Measurements from ENCODE around the gene MAN1B1. TPM values are rescaled to one million over a fixed set of nuclear protein-coding genes. Genes with fewer than 3 reads are reported as not detected.

MAN1B1 gene
- polyA plus RNA-seq, 1 donor (not counting 4 experiments of a cell fraction or from before 2014, with no cell fraction given) = 34.3 TPM

DNA sequence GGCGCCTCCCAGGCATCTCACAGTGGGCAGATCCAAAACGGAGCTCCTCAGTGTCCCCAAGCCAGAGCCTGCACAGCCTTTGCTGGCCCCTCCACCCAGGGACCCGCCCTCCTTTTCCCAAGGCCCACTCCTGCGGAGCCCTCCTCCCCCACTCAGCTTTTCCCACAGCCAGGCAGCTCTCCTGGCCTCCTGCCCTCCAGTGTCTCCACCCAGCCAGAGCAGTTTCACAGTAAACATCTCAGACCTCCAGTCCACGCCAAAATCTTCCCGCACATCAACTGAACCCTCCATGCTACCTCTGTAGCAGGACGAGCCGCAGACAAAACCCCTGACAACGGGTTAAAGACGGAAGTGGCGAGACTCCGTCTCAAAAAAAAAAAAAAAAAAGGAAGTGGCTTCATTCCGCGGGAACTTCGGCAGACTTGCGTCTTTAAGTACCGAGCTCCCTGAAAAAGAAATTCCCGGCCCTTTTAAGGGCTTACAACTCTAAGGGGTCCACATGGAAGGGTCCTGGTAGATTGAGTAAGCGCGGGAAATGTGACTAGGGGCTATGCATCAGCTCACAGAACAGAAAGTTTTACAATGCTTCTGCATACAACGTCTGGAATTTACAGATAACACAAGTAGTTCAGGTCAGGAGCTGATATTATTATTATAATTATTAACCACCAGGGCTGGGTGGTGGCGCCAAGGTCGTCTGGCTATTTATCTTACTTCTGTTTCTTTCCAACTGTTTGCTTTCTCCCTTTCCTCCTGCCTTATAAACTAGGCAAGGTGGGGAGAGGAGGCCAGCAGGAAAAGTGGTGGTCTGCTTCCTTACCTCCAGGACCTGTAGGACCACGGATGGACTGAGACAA lies 40.7 kb downstream of the MAN1B1 start:
- Histone ChIP-seq H4K20me1 (ENCODE audit: control insufficient read depth, extremely low read depth, insufficient read depth, low read length) (peaks cover 3% of the 10 kb centered on the region), H3K9me3 (ENCODE audit: control insufficient read depth, low read depth, low read length) (no peaks in the 10 kb centered on the region), H3K4me1 (ENCODE audit: control insufficient read depth, extremely low read depth, insufficient read depth, low read length) (peaks cover 15% of the 10 kb centered on the region), H3K79me2 (ENCODE audit: control insufficient read depth, insufficient read depth, low read length) (peaks cover 31% of the 10 kb centered on the region), H3K4me2 (ENCODE audit: control insufficient read depth, extremely low read depth, insufficient read depth, low read depth, low read length) (peak overlapping the region; percentile 92), H3K27me3 (ENCODE audit: control insufficient read depth, extremely low read depth, insufficient read depth, low read length) (no peaks in the 10 kb centered on the region), H2AFZ (ENCODE audit: control insufficient read depth, low read length) (no peak overlapping the region), H3K9ac (ENCODE audit: control insufficient read depth, extremely low read depth, insufficient read depth, low read length) (peak overlapping the region; percentile 80), H3K27ac (ENCODE audit: control insufficient read depth, insufficient read depth, low read length) (peak overlapping the region; percentile 31), H3K4me3 (ENCODE audit: control insufficient read depth in 2 of 3, extremely low read depth in 1 of 3, insufficient read depth in 2 of 3, low read depth in 1 of 3, low read length in 3 of 3) (peak overlapping the region; percentile 2 to 88 (median 86)), H3K36me3 (ENCODE audit: control insufficient read depth in 2 of 2, extremely low read depth in 1 of 2, insufficient read depth in 2 of 2, low read length in 2 of 2) (no peaks in the 10 kb centered on the region), H3K9me1 (ENCODE audit: control insufficient read depth, extremely low read depth, insufficient read depth, low read length) (no peaks in the 10 kb centered on the region)
- no peak for DNase-seq (ENCODE audit: low read depth, low spot score)
- no peak for FAIRE-seq
- dilution Hi-C loops (cut with MboI; ENCODE audit: extremely low pct_ligation_motif_present, low sequenced_read_pairs) = no loop called here
- TF ChIP-seq EZH2 (IDR thresholded peaks at IDR 0.05; ENCODE audit: low read length) = no peak
- TF ChIP-seq, protein P1, sequence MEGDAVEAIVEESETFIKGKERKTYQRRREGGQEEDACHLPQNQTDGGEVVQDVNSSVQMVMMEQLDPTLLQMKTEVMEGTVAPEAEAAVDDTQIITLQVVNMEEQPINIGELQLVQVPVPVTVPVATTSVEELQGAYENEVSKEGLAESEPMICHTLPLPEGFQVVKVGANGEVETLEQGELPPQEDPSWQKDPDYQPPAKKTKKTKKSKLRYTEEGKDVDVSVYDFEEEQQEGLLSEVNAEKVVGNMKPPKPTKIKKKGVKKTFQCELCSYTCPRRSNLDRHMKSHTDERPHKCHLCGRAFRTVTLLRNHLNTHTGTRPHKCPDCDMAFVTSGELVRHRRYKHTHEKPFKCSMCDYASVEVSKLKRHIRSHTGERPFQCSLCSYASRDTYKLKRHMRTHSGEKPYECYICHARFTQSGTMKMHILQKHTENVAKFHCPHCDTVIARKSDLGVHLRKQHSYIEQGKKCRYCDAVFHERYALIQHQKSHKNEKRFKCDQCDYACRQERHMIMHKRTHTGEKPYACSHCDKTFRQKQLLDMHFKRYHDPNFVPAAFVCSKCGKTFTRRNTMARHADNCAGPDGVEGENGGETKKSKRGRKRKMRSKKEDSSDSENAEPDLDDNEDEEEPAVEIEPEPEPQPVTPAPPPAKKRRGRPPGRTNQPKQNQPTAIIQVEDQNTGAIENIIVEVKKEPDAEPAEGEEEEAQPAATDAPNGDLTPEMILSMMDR (optimal IDR thresholded peaks at IDR 0.05 in 1 of 3, IDR thresholded peaks at IDR 0.05 in 1 of 3, conservative IDR thresholded peaks at IDR 0.05 in 1 of 3; ENCODE audit: extremely low read depth in 1 of 3, insufficient read depth in 2 of 3, low read length in 3 of 3) = no peak

DNA sequence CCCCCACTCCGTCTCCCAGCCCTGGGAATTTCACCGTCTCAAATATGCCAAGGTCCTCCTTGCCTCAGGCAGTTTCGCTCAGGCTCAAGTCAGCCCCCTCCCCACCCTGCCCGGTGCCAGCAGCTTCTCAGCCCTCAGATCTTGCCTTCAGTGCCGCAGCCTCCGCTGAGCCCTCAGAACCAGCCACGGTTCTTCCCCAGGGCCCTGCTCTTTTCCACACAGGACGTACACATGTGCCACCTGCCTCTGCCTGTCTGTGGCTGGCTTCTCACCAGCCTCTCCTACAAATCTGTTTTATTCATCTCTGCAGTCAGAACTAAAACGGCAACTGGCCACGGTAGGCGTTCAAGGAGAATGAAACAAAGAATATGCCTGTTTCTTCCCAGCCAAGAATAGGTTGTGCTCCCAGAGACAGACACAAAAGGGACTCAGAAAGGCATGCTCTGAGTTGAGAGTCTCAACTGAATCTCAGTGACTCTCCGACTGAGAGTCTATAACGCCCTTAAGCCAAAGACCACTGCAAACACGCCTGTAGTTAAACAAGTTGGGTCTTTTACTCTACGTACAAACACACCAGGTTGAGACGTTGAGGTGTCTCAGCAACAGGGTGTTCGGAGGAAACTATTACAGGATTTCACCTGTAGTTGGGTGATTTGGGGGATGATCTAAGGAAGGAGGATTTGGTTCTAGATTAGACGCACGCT lies 41.5 kb downstream of the MAN1B1 start:
- TF ChIP-seq, protein P1 (optimal IDR thresholded peaks at IDR 0.05 in 1 of 3, IDR thresholded peaks at IDR 0.05 in 1 of 3, conservative IDR thresholded peaks at IDR 0.05 in 1 of 3; ENCODE audit: extremely low read depth in 1 of 3, insufficient read depth in 2 of 3, low read length in 3 of 3) = no peak
- no peak for TF ChIP-seq EZH2 (IDR thresholded peaks at IDR 0.05; ENCODE audit: low read length)
- H3K36me3 ChIP-seq (ENCODE audit: control insufficient read depth in 2 of 2, extremely low read depth in 1 of 2, insufficient read depth in 2 of 2, low read length in 2 of 2) = no peaks in the 10 kb centered on the region
- peak overlapping the region; percentile 80 for H3K9ac ChIP-seq (ENCODE audit: control insufficient read depth, extremely low read depth, insufficient read depth, low read length)
- no peak for DNase-seq (ENCODE audit: low read depth, low spot score)
- H3K27ac ChIP-seq (ENCODE audit: control insufficient read depth, insufficient read depth, low read length) = peak overlapping the region; percentile 56
- H3K4me1 ChIP-seq (ENCODE audit: control insufficient read depth, extremely low read depth, insufficient read depth, low read length) = peaks cover 15% of the 10 kb centered on the region
- no peaks in the 10 kb centered on the region for H3K9me1 ChIP-seq (ENCODE audit: control insufficient read depth, extremely low read depth, insufficient read depth, low read length)
- H3K9me3 ChIP-seq (ENCODE audit: control insufficient read depth, low read depth, low read length) = no peaks in the 10 kb centered on the region
- peak overlapping the region; percentile 92 for H3K4me2 ChIP-seq (ENCODE audit: control insufficient read depth, extremely low read depth, insufficient read depth, low read depth, low read length)
- peaks cover 31% of the 10 kb centered on the region for H3K79me2 ChIP-seq (ENCODE audit: control insufficient read depth, insufficient read depth, low read length)
- no peak for FAIRE-seq
- no peak overlapping the region for H2AFZ ChIP-seq (ENCODE audit: control insufficient read depth, low read length)
- H4K20me1 ChIP-seq (ENCODE audit: control insufficient read depth, extremely low read depth, insufficient read depth, low read length) = peaks cover 2% of the 10 kb centered on the region
- H3K27me3 ChIP-seq (ENCODE audit: control insufficient read depth, extremely low read depth, insufficient read depth, low read length) = no peaks in the 10 kb centered on the region
- peak overlapping the region; percentile 57 to 88 (median 86) for H3K4me3 ChIP-seq (ENCODE audit: control insufficient read depth in 2 of 3, extremely low read depth in 1 of 3, insufficient read depth in 2 of 3, low read depth in 1 of 3, low read length in 3 of 3)
- dilution Hi-C loops (cut with MboI; ENCODE audit: extremely low pct_ligation_motif_present, low sequenced_read_pairs) = no loop called here

Measured in keratinocyte (primary cell).